Body of pancreas (tissue), 4 donors: ENCODE data around the gene PDGFA. TPM values are rescaled to one million over a fixed set of nuclear protein-coding genes. Genes with fewer than 3 reads are reported as not detected.

Experiments
- ATAC-seq: fragments of 150-250 bp; one replicate; pipeline ENCODE4 v1.9.1; 2016
- DNase-seq, 4 donors: peaks; one replicate each; pipeline ENCODE4 v3.0.0-alpha.2; 2019
- H3K27ac ChIP-seq, 4 donors: fragments of 200-600 bp; sonication (generic); 1 replicate in 3 of 4; 2 replicates in 1 of 4; pipeline versions ENCODE4 v1.5.1 to v1.6.1; 2016 to 2019; ENCODE audit warnings: mild to moderate bottlenecking in 1 of 4, mixed read lengths in 1 of 4, moderate library complexity in 1 of 4
- H3K27me3 ChIP-seq, 2 donors: fragments of 200-600 bp; sonication (generic); one replicate each; pipeline ENCODE4 v1.6.0; 2016; ENCODE audit warnings: mild to moderate bottlenecking in 1 of 2
- H3K36me3 ChIP-seq, 2 donors: fragments of 200-600 bp; sonication (generic); replicated peaks in 1 of 2; 2 replicates each; pipeline ENCODE4 v1.5.1; 2016; ENCODE audit warnings: low read depth in 2 of 2; ENCODE audit not compliant: insufficient read depth in 1 of 2
- H3K4me1 ChIP-seq: fragments of 200-600 bp; sonication (generic); one replicate; pipeline ENCODE4 v1.6.0; 2016
- H3K4me3 ChIP-seq, 2 donors: fragments of 200-600 bp; sonication (generic); 1 replicate in 1 of 2; 2 replicates in 1 of 2; pipeline ENCODE4 v1.5.1; 2016 to 2019
- H3K9me3 ChIP-seq, 3 donors: fragments of 200-600 bp; sonication (generic); 1 replicate in 2 of 3; 2 replicates in 1 of 3; pipeline ENCODE4 v1.5.1; 2016
- CTCF ChIP-seq, 7 experiments: fragments of 450-650 bp in 4 of 7; fragments of 200-600 bp in 3 of 7; sonication (generic) in 3 of 7; IDR thresholded peaks; one replicate each; pipeline ENCODE4 v1.5.1; 2016 to 2019; ENCODE audit warnings: antibody characterized with exemption in 7 of 7
- POLR2A ChIP-seq, 3 donors: fragments of 450-650 bp; IDR thresholded peaks; one replicate each; pipeline ENCODE4 v1.6.1; 2016; ENCODE audit warnings: antibody characterized with exemption in 3 of 3, mild to moderate bottlenecking in 2 of 3
- WGBS, 2 donors: methylation state at CpG; one replicate each; pipeline ENCODE4 v1.1.5; 2017; 5-methylcytosine and 5-hydroxymethylcytosine counted together
- intact Hi-C: fragments of 100-400 bp; cut with DNase I; formaldehyde crosslinking; loops from one replicate; pipeline ENCODE4 v1.15.1; 2023
- total RNA-seq, 2 donors: library from RNA; depleted of rRNA; stranded (reverse); fragments of >200 nt; gene quantifications; one replicate each; pipeline ENCODE4 v1.1.0, GENCODE V29; 2016

The PDGFA gene
- total RNA-seq, 2 donors from 2014 or later = 58.6 to 59.3 TPM

GRCh38 chr7:549066-549890 is 29.6 kb upstream of the PDGFA start:
- no peak for ATAC-seq
- WGBS, 2 donors = 75 to 86% methylated on average over 32 to 42 of the region's 43 CpGs
- intact Hi-C loops = no loop called here

DNA sequence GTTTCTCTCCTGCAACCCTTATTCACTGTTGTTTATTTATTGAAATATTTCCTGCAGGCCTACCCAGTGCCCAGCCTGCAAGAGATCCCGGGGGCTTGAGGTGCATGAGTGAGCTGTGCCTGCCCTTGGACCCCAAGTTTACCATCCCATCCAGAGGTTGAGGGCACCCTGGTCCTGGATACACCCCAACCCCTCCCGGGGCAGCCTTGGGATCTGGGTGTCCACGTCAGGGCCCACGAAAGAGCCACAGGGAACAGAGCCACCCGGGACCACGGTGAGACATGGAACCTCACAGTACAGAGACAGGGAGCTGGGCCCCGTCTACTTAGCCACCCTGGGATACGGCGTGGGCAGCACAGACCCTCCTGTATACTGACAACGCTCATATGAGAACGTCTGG is 28.8 kb upstream of the PDGFA start:
- H3K4me3 ChIP-seq = no peak overlapping the region

More at GRCh38 chr7:549066-549890, 29.6 kb upstream of the PDGFA start:
- H3K36me3 ChIP-seq = no peaks in the 10 kb centered on the region
- TF ChIP-seq CTCF (IDR thresholded peaks at IDR 0.05) (no peak), POLR2A (IDR thresholded peaks at IDR 0.05) (no peak)
- no peak overlapping the region for H3K27ac ChIP-seq
- no peaks in the 10 kb centered on the region for H3K27me3 ChIP-seq
- no peak for DNase-seq
- H3K4me1 ChIP-seq = peaks cover 15% of the 10 kb centered on the region
- H3K4me3 ChIP-seq = no peak overlapping the region
- H3K9me3 ChIP-seq = no peaks in the 10 kb centered on the region

DNA sequence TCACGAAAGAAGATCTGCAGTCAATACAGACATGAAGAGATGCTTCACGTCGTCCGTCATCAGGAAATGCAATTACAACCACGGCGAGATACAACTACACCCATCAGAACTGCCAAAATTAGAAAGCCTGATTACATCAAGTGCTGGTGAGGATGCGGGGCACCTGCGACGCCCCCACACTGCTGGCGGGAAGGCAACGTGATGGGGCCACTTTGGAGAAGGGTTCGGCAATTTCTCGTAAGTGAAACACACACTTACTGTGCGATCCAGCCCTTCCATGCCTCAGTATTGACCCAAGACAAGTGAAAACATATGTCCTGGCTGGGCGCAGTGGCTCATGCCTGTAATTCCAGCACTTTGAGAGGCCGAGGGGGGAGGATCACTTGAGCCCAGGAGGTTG is 25.8 kb upstream of the PDGFA start:
- no peak overlapping the region for H3K27ac ChIP-seq
- DNase-seq (no peak), ATAC-seq (no peak)
- H3K27me3 ChIP-seq = no peaks in the 10 kb centered on the region
- WGBS, 2 donors = 90 to 96% methylated on average over 13 to 16 of the region's 16 CpGs
- TF ChIP-seq POLR2A (IDR thresholded peaks at IDR 0.05) (no peak), CTCF (IDR thresholded peaks at IDR 0.05) (no peak)
- no peak overlapping the region for H3K4me3 ChIP-seq
- no peaks in the 10 kb centered on the region for H3K9me3 ChIP-seq
- H3K36me3 ChIP-seq = no peaks in the 10 kb centered on the region
- peaks cover under 1% of the 10 kb centered on the region for H3K4me1 ChIP-seq
- intact Hi-C loops = no loop called here

More for the DNA sequence above, 28.8 kb upstream of the PDGFA start:
- Histone ChIP-seq H3K27ac (no peak overlapping the region), H3K9me3 (no peaks in the 10 kb centered on the region), H3K36me3 (no peaks in the 10 kb centered on the region), H3K27me3 (no peaks in the 10 kb centered on the region), H3K4me1 (peaks cover 9% of the 10 kb centered on the region)
- TF ChIP-seq POLR2A (IDR thresholded peaks at IDR 0.05) (no peak), CTCF (IDR thresholded peaks at IDR 0.05) (no peak)
- intact Hi-C loops = no loop called here
- ATAC-seq = no peak
- WGBS, 2 donors = 80 to 90% methylated on average over 2 to 10 of the region's 11 CpGs
- no peak for DNase-seq

GRCh38 chr7:544338-545221 is 24.9 kb upstream of the PDGFA start:
- peaks cover 7% of the 10 kb centered on the region for H3K4me1 ChIP-seq
- no peak overlapping the region for H3K4me3 ChIP-seq
- H3K27me3 ChIP-seq = no peaks in the 10 kb centered on the region
- no peak overlapping the region for H3K27ac ChIP-seq
- no peaks in the 10 kb centered on the region for H3K36me3 ChIP-seq
- no peak for TF ChIP-seq CTCF (IDR thresholded peaks at IDR 0.05)
- TF ChIP-seq POLR2A (IDR thresholded peaks at IDR 0.05) = no peak
- DNase-seq (no peak), ATAC-seq (no peak)
- intact Hi-C loops = no loop called here
- H3K9me3 ChIP-seq = no peaks in the 10 kb centered on the region
- WGBS, 2 donors = 89 to 91% methylated on average over 18 of the region's 18 CpGs
